NOMO-1 treated with dmso at 0.1 percent for 144 hours (cell line): ENCODE data around the gene SMPD3.

Experiments
- DNase-seq: peaks from one replicate; lab custom pipeline; 2025; ENCODE audit not compliant: unreplicated experiment; lab: John Stamatoyannopoulos, UW

SMPD3 gene

GRCh38 chr16:68371706-68372380, 76.5 kb downstream of the SMPD3 start:
- DNase-seq = no peak

- DNase-seq = no peak
These were observed 77.0 kb downstream of the SMPD3 start for GRCh38 chr16:68371276-68371651.

DNA sequence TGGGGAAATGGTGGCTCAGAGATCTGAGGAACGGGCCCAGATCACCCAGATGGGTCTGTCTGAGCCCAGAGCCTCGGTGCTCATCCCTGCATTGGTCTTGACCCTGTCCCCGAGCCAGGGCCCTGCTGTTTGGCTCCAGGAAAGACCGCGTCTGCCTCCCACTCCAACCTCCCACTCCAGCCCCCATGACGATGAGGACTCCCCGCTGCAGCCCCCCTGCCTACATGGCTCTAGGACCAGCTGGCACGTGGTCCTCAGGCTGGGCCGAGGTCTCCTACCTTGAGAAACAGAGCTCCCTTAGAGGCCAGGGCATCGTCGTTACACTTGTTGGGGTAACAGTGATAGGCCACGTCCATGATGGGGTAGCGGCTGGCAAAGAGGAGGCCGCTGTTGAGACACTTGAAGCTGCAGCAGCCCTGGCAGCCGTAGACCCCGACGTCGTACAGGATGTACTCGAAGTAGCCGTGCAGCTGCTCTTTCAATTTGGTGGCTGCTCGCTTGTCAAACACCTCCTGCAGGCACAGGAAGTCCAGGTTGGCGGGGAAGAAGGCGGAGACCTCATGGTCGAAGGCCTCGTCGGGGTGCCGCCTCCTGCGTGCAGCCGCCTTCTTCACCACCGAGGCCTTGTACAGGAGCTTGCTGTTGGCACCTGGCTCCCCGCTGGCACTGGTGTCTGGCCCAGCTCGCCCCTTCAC, 77.6 kb downstream of the SMPD3 start:
- DNase-seq = no peak

DNA sequence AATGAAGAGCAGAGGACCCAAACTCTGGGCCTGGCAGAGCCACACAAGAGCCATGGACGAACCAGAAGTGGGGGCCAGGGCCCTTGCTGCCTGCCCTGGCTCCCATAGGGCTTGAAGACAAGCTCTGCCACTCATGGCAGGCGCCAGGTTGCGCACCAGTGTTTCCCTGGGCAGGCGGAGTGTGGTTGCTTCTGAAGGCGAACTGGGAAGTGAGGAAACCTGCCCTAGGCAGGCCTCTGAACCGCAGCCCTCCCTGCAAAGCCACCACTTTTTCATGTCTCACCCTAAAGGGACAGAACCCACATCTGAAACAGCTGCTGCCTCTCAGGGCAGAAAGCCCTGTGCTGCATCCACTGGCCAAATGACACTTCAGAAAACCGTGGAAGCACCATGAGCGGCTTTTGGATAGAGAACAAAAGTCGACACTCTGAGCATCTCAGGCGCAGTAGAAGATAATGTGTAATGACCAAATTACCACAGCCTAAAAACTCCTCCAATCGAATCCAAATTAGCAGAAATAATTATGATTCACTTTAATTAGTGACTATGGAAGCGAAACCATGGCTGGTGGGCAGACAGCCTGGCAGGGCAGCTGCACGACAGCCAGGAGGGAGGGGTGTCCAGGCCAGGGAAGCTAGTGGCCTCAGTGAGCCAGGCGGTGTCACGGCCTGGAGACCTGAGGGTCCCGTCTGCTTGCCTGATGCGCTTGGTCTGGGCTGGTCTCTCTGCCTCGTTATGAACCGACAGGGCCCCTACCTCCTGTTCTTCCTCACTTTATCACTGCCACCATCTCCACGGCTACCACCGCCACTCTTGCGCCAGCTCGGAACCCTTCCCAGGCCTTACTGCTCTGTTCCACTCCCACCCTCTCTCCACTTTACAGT, 78.4 kb downstream of the SMPD3 start:
- peak; percentile 84 for DNase-seq

- no peak for DNase-seq
These were observed 79.1 kb downstream of the SMPD3 start for GRCh38 chr16:68369168-68369567.

DNA sequence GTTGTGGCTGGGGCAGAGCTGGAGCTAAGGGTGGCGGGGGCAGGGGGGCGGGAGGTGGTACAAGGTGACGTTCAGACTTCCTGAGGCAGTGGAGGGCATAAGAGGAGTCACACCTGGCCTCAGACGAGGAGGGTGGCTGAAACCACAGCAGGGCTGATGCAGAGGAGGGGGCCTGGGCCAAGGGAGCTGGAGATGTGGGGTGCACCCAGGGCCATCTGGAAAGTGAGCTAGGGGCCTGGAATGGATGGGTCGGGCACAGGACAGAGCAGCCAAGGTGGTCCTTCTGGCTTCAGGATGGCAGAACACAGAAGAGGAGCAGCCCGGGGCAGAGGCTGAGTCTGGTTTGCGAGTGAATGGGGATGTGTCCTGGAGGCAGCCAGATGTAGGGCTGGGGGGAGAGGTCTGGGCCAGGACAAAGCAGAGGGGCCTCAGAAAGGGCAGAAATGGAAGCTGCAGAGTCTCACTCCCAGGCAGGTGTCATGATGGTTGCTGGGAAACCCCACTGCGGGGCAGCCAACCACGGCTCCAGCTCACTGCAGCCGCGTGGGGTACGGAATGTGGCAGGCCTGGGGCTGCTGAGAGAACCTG, 79.9 kb downstream of the SMPD3 start:
- no peak for DNase-seq

GRCh38 chr16:68367891-68368290, 80.4 kb downstream of the SMPD3 start:
- DNase-seq = no peak

- no peak for DNase-seq
These were observed 80.9 kb downstream of the SMPD3 start for GRCh38 chr16:68367440-68367839.

DNA sequence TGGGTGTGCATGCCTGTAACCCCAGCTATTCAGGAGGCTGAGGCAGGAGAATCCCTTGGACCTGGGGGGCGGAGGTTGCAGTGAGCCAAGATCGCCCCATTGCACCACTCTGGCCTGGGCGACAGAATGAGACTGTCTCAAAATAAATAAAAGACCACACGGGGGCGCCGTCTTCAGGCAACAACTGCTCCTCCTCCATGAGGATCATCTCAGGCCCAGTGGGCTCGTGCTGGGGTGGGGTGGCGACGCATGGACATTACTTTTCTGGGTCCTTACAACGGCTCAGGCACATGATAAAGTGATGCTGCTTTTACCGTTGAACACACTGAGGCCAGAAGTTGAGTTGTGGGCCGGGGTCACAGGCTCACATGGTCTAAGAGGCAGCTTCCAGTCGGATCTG, 81.3 kb downstream of the SMPD3 start:
- DNase-seq = no peak

DNA sequence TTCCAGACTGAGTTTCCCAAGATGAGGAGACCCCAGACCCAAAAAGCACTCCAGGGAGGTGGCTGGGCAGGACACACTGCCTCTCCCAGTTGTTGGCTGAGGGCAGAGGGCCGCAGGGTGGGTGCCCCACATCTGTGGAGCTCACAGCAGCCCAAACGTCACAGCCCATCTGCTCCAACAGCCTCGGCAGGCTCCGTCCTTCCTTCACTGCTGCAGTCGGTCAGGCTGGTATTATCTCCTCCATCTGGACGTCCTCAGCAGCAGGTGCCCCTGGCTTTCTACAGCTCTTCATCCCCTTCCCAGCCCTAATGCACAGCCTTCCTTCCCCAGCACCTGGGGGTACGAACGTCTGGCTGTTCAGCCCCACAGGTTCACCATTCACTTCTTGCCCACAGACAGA, 82.2 kb downstream of the SMPD3 start:
- DNase-seq = no peak

DNA sequence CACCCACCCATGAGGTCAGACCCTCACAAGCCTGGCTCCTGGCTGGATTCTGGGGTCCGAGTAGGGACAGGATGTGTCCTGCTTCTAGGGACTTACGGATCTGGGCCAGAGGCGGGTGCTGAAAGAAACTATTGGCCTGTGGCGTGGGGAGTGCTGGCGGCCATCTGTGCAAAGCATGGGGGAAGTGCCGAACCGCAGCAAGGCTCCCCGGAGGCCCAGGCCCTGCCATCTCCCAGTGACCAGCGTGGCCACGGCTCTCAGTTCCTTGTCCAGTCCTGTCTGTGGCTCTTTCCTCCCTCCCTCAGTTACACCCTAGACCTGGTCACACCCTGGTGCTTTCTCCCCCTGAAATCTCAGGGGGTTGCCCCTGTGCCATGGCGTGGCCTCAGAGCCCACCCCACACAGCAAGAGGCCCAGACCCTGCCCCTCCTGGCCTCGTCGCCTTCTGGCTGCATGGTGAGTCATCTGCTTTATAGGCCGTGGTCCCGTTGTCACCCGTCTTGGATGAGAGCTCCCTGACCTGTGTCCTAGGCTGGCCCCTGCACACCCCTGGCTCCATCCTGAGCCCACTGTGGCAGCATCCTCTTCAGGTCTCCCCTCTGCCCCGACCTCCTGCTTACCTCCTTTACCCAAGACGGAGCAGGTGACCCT, 83.0 kb downstream of the SMPD3 start:
- no peak for DNase-seq

GRCh38 chr16:68364561-68364998, 83.7 kb downstream of the SMPD3 start:
- DNase-seq = no peak

DNA sequence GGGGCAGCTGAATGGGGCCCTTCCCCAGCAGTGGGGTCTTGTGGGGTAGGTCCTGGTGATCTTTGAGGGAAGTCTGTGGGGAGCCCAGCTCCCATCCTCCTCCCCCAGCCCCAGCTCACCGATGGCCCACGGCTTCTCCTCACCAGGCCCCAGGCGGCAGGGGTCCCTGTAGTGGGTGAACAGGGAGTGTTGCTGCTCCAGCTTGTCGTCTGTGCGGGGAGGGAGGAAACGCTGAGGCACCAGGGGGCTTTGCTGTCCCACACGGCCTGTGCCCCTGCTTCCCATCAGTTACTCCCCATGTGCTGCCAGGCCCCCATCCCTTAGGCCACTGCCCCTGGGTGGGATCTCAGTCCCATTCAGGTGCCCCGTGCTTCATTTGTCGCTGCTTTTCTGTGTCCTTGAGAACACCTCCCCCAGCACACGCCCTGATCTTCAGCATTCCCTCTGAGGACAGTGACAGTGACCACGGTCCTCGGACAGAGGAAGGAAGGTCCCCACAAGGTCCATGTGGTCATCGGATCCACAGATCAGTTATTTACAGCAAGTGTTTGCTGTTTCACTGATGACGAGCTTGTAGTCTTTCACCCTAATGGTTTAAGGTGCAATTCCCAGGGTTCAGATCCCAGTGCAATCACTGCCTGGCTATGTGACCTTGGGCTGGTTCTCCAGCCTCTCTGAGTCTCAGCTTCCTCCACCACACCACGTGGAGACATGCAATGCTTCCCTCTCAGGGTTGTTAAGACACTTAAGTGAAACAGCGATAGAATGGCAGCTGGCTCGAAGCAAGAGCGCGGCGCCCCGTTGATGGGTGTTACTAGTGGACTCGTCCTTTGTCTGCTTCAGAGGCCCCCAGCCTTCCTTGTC, 84.4 kb downstream of the SMPD3 start:
- no peak for DNase-seq

DNA sequence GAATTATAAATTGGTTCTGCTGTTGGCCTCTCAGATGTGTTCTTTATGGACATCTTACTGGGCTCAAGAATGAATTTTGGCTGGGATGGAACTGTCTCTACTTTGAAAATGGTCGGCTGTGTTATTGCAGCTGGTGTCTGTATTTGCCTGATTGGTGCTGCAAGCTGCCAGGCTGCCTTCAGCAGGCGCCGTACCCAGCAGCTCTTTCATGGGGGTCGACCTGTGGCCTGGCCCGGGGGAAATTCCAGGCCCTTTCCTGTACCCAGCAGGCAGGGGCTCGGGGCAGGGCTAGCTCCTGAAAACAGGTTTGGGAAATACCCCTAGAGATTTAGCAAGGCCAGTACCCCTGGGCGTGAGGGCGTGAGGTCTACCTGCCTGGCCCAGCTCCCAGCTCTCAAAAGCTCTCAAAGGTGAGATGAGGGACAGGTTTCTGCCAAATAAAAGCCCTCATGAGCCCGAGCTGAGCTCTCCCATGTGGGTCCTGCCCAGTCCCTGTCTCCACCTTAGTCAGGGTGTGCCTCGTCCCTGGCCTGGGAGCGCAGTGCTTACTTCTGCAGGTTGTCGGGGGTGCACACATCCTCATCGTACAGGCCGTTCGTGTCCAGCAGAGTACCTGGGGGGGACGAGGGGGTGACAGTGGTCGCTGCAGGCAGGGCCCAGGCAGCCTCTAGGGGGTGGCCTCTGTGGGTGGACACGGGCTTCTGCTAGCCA, 85.2 kb downstream of the SMPD3 start:
- no peak for DNase-seq

GRCh38 chr16:68362262-68362913, 85.9 kb downstream of the SMPD3 start:
- DNase-seq = no peak

GRCh38 chr16:68361485-68361884, 86.8 kb downstream of the SMPD3 start:
- DNase-seq = no peak

GRCh38 chr16:68360956-68361355, 87.4 kb downstream of the SMPD3 start:
- DNase-seq = no peak

DNA sequence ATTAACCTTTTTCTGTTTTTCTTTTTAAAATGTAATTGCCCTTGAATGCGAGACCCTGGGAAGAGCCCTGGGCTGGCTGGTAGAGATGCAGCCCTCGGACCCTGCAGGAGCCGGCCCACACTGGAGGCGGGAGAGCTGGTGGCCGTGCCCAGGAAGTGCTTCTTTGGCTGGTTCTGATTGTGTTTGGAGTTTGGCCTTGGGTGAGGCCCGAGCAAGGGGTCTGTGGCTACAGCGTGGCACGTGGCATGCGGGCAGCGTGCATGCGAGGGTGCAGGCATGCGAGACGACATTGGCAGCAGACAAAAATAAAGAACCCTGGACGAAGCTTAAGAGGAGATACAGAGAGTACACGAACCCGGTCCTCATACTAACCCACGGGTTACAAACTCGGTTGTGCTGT, 87.8 kb downstream of the SMPD3 start:
- no peak for DNase-seq
